Right lobe of liver (tissue), 6 donors: Measurements from ENCODE around the gene PRDM8. TPM values are rescaled to one million over a fixed set of nuclear protein-coding genes. Genes with fewer than 3 reads are reported as not detected.

Experiments used
- ATAC-seq, 4 donors: fragments of 200-7000 bp; cut with Tn5 transposase; one replicate each; pipeline ENCODE4 v1.9.1; 2020; ENCODE audit warnings: mild to moderate bottlenecking in 4 of 4, moderate library complexity in 4 of 4
- DNase-seq, 3 donors: peaks; one replicate each; pipeline ENCODE4 v3.0.0-alpha.2; 2020
- H3K27ac ChIP-seq, 3 donors: fragments of 200-600 bp; one replicate each; pipeline ENCODE4 v1.8.0; 2022
- H3K27me3 ChIP-seq, 2 donors: fragments of 200-600 bp; one replicate each; pipeline ENCODE4 v1.8.0; 2022
- H3K36me3 ChIP-seq, 4 donors: fragments of 200-600 bp; sonication (generic) in 1 of 4; one replicate each; pipeline versions ENCODE4 v1.5.1 to v1.8.0; 2017 to 2022; ENCODE audit warnings: control low read depth in 1 of 4
- H3K4me1 ChIP-seq, 4 donors: fragments of 200-600 bp; sonication (generic) in 1 of 4; one replicate each; pipeline versions ENCODE4 v1.5.1 to v1.8.0; 2017 to 2022; ENCODE audit warnings: control low read depth in 1 of 4
- H3K4me3 ChIP-seq, 3 donors: fragments of 200-600 bp; one replicate each; pipeline ENCODE4 v1.8.0; 2022
- H3K9me3 ChIP-seq, 4 donors: fragments of 200-600 bp; sonication (generic) in 1 of 4; one replicate each; pipeline versions ENCODE4 v1.5.1 to v1.8.0; 2017 to 2022; ENCODE audit warnings: control low read depth in 1 of 4
- POLR2A ChIP-seq: fragments of 450-650 bp; IDR thresholded peaks from one replicate; pipeline ENCODE4 v1.6.1; 2017; ENCODE audit warnings: antibody characterized with exemption, mild to moderate bottlenecking
- WGBS: methylation state at CpG from one replicate; pipeline ENCODE4 v1.1.6; 2018; ENCODE audit warnings: low coverage, low lambda C conversion rate; ENCODE audit not compliant: insufficient coverage; ENCODE audit errors: missing lambda C conversion rate; 5-methylcytosine and 5-hydroxymethylcytosine counted together
- intact Hi-C, 2 donors: fragments of 100-400 bp; cut with DNase I; formaldehyde crosslinking; loops; one replicate each; pipeline versions ENCODE4 v1.11.2 to v1.14.1; 2022
- total RNA-seq, 6 experiments: library from RNA; depleted of rRNA in 2 of 6; stranded (reverse); fragments of >200 nt in 2 of 6; fragmentation: NEBNext Ultra II Directional in 3 of 6; extraction: Animal tissue kit (Norgen Biotek cat#: 25700) in 3 of 6; gene quantifications; one replicate each; pipeline versions ENCODE4 v1.1.0 to v1.2.4, GENCODE V29; 2016 to 2023
- TF ChIP-seq, protein P1 (sequence below), 4 donors: fragments of 200-600 bp in 3 of 4; fragments of 450-650 bp in 1 of 4; IDR thresholded peaks; one replicate each; pipeline versions ENCODE4 v1.5.1 to v1.8.0; 2016 to 2022; ENCODE audit warnings: antibody characterized with exemption in 4 of 4, mild to moderate bottlenecking in 2 of 4
- donor health status: DM: no; HTN: yes; CAD: no.
- donor health status: DM: no; HTN: no; CAD: no.
- donor health status: DM: no; HTN: no; CAD: no.
- donor health status: DM: no; HTN: yes; CAD: no.
- donor health status: DM: no; HTN: yes; CAD: no.

The PRDM8 gene
- total RNA-seq, 6 experiments from 2014 or later, result 0.07 to 0.37 (median 0.12) TPM; not detected in 1

DNA sequence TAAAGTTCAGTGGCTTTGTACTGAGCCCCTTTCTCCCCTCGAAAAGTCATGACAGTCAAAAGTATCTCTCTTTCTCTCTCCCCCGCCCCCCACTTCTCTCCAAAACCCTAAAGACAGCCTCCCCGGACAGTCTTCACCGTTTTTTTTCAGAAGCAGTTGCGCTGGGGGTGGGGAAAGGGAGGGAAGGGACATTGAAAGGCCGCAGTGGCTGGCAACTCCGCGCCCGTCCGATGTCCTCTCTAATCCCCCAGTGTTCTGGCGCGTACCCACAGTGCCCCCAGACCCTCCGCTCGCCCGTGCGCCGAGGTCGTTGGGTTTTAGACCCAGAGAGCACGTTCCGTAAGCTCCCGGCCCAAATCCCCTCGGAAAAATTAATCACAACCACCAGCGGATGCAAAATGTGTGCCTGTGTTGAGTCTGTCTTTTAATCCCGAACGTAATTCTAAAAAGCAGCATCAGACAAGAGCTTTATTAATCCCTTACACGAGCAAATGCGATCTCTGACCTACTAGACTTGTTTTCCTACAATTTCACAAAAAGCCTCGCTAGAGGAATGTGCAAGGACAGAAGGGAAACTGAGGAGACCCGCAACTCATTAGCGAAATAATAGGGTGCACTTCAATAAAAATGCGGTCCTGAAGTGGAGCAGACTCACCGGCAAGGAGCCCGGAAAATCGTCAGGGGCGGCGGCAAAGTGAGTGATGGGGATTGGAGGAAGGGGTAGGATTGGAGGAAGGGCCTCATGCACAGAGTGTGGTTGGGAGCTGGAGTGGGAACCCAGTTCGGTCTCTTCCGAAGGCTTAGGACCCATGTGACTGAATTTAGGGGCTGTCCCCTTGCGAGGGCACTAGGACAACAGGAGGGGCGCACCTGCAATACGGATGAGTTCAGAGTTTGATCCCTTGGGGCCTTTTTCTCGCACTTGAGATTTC, 12.2 kb upstream of the PRDM8 start:
- Histone ChIP-seq H3K27me3 (peaks cover 5 to 32% of the 10 kb centered on the region in 2 donors), H3K4me1 (peaks cover 0 to 24% (median 7%) of the 10 kb centered on the region in 4 donors), H3K27ac (no peak overlapping the region), H3K4me3 (peak overlapping the region; percentile 46 to 56 (median 47)), H3K36me3 (no peaks in the 10 kb centered on the region), H3K9me3 (no peaks in the 10 kb centered on the region)
- WGBS, result 5% methylated on average over 36 of the region's 42 CpGs
- intact Hi-C loops, result no loop called here
- DNase-seq (no peak), ATAC-seq (no peak)
- TF ChIP-seq, protein P1, sequence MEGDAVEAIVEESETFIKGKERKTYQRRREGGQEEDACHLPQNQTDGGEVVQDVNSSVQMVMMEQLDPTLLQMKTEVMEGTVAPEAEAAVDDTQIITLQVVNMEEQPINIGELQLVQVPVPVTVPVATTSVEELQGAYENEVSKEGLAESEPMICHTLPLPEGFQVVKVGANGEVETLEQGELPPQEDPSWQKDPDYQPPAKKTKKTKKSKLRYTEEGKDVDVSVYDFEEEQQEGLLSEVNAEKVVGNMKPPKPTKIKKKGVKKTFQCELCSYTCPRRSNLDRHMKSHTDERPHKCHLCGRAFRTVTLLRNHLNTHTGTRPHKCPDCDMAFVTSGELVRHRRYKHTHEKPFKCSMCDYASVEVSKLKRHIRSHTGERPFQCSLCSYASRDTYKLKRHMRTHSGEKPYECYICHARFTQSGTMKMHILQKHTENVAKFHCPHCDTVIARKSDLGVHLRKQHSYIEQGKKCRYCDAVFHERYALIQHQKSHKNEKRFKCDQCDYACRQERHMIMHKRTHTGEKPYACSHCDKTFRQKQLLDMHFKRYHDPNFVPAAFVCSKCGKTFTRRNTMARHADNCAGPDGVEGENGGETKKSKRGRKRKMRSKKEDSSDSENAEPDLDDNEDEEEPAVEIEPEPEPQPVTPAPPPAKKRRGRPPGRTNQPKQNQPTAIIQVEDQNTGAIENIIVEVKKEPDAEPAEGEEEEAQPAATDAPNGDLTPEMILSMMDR (IDR thresholded peaks at IDR 0.05), result no peak
- no peak for TF ChIP-seq POLR2A

DNA sequence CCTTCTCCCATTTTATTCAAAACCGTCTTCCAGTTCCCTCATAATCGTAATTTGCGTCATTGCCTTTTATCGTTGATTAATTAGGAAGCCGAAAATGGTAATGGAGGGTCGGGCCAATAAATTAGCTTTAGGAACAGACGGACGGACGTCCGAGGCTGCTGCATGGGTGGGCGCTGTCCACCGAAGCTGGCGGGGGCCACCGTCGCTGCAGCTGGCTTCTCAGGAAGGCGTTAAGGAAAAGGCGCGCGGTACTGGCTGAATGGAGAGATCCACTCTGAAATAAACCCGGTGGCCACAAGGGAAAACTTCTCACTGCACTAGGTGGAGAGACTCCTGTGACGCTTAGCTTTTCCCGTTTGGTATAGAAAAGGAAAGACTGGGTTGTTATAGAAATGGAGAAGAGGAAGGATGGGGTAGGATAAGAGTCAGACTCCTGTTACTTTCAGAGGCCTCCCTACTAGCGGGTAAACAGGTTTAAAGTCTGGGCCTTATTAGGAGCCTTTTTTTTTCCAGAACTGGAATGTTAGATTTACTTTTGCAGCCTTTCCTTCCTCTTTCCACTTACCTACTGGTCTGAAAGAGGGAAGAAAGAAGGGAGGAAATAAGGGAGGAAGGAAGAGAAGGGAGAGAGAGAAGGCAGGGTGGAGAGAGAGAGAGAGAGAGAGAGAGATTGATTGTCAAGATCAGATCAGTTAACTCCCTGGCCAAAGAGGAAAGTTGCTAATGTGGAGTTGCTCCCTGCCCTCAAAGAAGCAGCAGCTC, 11.3 kb upstream of the PRDM8 start:
- H3K27ac ChIP-seq, result no peak overlapping the region
- DNase-seq, result no peak
- H3K4me3 ChIP-seq, result no peak overlapping the region
- ATAC-seq, result no peak
- 9% methylated on average over 23 of the region's 23 CpGs for WGBS
- H3K36me3 ChIP-seq, result no peaks in the 10 kb centered on the region
- H3K9me3 ChIP-seq, result no peaks in the 10 kb centered on the region
- TF ChIP-seq, protein P1 (IDR thresholded peaks at IDR 0.05), result no peak
- no peak for TF ChIP-seq POLR2A
- H3K4me1 ChIP-seq, result peaks cover 0 to 24% (median 7%) of the 10 kb centered on the region in 4 donors
- intact Hi-C loops, result no loop called here
- peaks cover 5 to 32% of the 10 kb centered on the region in 2 donors for H3K27me3 ChIP-seq

DNA sequence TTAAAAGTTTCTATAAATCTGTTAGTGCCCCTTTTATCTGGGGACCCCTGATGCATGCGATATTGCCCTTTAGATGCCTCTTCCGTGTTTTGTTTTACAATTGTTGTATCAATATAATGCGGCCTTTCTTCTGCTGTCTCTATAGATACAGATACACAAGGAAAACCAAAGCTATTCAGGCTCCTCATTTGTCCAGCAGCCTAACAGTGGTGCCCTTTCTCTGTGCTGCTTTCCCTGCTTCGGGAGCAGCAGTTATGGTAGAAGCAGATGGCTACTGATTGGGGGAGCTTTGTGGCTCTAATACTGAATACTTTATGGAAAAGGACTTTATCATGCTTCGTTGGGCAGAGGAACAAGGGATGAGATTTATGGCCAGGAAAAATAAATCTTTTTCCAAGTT, 10.6 kb upstream of the PRDM8 start:
- Histone ChIP-seq H3K4me1 (peaks cover 0 to 24% (median 7%) of the 10 kb centered on the region in 4 donors), H3K36me3 (no peaks in the 10 kb centered on the region), H3K4me3 (no peak overlapping the region), H3K27ac (no peak overlapping the region), H3K9me3 (no peaks in the 10 kb centered on the region), H3K27me3 (peaks cover 5 to 32% of the 10 kb centered on the region in 2 donors)
- 23% methylated on average over 5 of the region's 5 CpGs for WGBS
- DNase-seq (no peak), ATAC-seq (no peak)
- intact Hi-C loops, result no loop called here
- TF ChIP-seq, protein P1 (IDR thresholded peaks at IDR 0.05), result no peak
- no peak for TF ChIP-seq POLR2A

DNA sequence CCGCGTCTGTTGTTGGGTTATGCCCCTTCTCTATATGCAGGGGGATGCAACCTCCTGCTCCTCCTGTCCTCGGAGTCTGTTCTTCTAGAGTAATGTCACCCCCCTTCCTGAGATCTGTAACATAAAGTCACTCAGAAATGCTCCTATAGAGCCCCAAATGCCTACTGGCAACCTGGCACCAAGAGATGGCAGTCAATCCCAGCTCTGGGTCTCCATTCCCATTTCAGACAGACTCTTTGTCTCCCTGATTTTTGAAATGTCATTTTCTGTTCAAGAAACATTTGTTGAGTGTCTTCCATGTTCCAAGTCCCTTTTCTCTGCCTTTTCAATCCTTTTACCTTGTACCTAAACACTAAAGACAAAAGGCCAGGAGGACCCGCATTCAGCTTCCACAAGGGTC, 9.6 kb upstream of the PRDM8 start:
- intact Hi-C loops, result no loop called here
- Histone ChIP-seq H3K36me3 (no peaks in the 10 kb centered on the region), H3K9me3 (no peaks in the 10 kb centered on the region), H3K27me3 (peaks cover 5 to 32% of the 10 kb centered on the region in 2 donors), H3K27ac (no peak overlapping the region), H3K4me3 (no peak overlapping the region), H3K4me1 (peaks cover 0 to 24% (median 7%) of the 10 kb centered on the region in 4 donors)
- DNase-seq, result no peak
- ATAC-seq, result no peak
- WGBS, result 53% methylated on average over 4 of the region's 4 CpGs
- TF ChIP-seq POLR2A, result no peak
- TF ChIP-seq, protein P1 (IDR thresholded peaks at IDR 0.05), result no peak
